Activated T-helper 1 cell treated with anti-CD3 and anti-CD28 coated beads, Interleukin-12 subunit alpha, Interleukin-12 subunit beta, Interleukin-2, Interleukin-4 antibody, amounts not matched to agents 30 ng/mL and 10 ng/mL and 1 ng/mL, durations not matched to agents 14 hours and 24 hours and 36 hours (primary cell): Measurements from ENCODE around the gene PRKD3. TPM values are rescaled to one million over a fixed set of nuclear protein-coding genes. Genes with fewer than 3 reads are reported as not detected.

ENCODE experiments used
- DNase-seq: peaks from one replicate; pipeline ENCODE4 v3.0.0; 2021; ENCODE audit warnings: low spot score
- H3K27ac Mint-ChIP-seq: one replicate; pipeline ENCODE4 v1.8.0; 2021; ENCODE audit warnings: mild to moderate bottlenecking, mixed read lengths
- H3K27me3 Mint-ChIP-seq: one replicate; pipeline ENCODE4 v1.8.0; 2022; ENCODE audit warnings: mild to moderate bottlenecking, moderate library complexity, mixed read lengths; ENCODE audit not compliant: insufficient read depth
- H3K36me3 Mint-ChIP-seq: one replicate; pipeline ENCODE4 v1.8.0; 2021; ENCODE audit warnings: low read depth, mixed read lengths
- H3K4me1 Mint-ChIP-seq: one replicate; pipeline ENCODE4 v1.8.0; 2021; ENCODE audit warnings: low read depth, mixed read lengths
- H3K4me3 Mint-ChIP-seq: one replicate; pipeline ENCODE4 v1.8.0; 2021; ENCODE audit warnings: mild to moderate bottlenecking, moderate library complexity, mixed read lengths
- H3K9me3 Mint-ChIP-seq: one replicate; pipeline ENCODE4 v1.8.0; 2021; ENCODE audit warnings: mixed read lengths
- intact Hi-C: fragments of 100-400 bp; cut with micrococcal nuclease; formaldehyde crosslinking; loops from one replicate; pipeline ENCODE4 v1.15.1; 2024
- total RNA-seq: library from RNA; stranded (reverse); gene quantifications from 2 replicates; pipeline ENCODE4 v1.2.3, GENCODE V29; 2022

The PRKD3 gene
- total RNA-seq, 1 donor from 2014 or later = 23.9 TPM

DNA sequence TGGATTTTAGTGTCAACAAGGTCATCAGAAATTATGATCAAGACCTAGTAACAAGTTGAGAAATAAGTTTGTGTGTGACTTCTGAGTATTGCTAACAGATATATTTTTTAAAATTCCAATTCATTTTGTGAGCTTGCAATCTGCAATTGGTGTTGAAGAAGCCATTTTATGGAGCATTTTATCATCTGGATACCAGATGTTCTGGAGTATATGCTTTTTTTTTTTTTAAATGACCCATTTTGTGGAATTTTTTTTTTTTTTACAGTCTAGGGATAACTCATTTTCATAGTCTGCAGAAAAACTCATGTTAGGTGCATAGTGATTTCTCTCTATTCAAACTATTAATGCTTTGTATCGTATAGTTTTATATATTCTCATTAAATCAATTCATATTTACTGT, 32.4 kb upstream of the PRKD3 start:
- intact Hi-C loops = no loop called here
- Mint-ChIP-seq H3K27ac (no peak overlapping the region), H3K27me3 (peaks cover 78% of the 10 kb centered on the region), H3K4me1 (no peaks in the 10 kb centered on the region), H3K36me3 (no peaks in the 10 kb centered on the region), H3K9me3 (no peaks in the 10 kb centered on the region), H3K4me3 (no peak overlapping the region)
- no peak for DNase-seq

DNA sequence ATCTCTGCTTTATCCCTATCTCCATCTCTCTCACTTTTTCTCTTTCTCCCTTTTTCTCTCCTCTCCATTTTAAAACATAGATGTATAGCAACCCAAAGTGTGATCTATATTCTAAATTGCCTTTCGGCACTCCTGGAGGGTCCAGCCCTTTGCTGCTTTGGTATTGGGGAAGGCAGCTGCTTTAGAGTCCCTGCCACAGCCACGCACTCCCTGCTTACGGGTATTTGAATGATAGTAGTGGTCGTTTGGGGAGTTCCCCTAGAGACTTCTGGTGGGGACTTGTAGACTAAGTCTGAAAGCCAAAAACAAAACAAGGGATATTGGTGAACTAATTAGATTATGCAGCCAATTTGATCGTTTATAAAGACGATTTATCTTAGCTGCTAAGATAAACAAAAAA, 31.7 kb upstream of the PRKD3 start:
- peaks cover 73% of the 10 kb centered on the region for H3K27me3 Mint-ChIP-seq
- intact Hi-C loops = no loop called here
- H3K27ac Mint-ChIP-seq = no peak overlapping the region
- no peak for DNase-seq
- H3K36me3 Mint-ChIP-seq = no peaks in the 10 kb centered on the region
- H3K4me3 Mint-ChIP-seq = no peak overlapping the region
- no peaks in the 10 kb centered on the region for H3K4me1 Mint-ChIP-seq
- H3K9me3 Mint-ChIP-seq = no peaks in the 10 kb centered on the region

DNA sequence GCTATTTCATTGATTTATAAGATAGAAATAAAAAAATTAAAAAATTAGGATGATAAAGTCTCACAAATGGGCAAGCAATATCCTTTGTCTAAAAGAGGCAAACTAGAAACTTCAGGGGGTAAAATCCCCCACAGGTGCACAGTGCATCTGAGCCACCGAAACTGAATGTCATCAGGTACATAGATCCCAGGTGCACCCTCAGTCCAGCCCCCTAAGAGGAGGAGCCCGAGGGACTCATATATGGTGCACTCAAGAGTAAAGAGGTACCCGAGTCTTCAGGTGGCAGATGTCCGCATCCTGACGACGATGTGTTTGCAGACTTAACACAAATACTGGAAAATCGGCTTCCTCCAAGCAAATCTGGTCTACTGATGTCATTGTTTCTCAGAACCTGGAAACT, 31.1 kb upstream of the PRKD3 start:
- Mint-ChIP-seq H3K9me3 (no peaks in the 10 kb centered on the region), H3K36me3 (no peaks in the 10 kb centered on the region), H3K4me1 (no peaks in the 10 kb centered on the region), H3K27me3 (peaks cover 70% of the 10 kb centered on the region), H3K27ac (no peak overlapping the region), H3K4me3 (no peak overlapping the region)
- DNase-seq = no peak
- intact Hi-C loops = no loop called here

DNA sequence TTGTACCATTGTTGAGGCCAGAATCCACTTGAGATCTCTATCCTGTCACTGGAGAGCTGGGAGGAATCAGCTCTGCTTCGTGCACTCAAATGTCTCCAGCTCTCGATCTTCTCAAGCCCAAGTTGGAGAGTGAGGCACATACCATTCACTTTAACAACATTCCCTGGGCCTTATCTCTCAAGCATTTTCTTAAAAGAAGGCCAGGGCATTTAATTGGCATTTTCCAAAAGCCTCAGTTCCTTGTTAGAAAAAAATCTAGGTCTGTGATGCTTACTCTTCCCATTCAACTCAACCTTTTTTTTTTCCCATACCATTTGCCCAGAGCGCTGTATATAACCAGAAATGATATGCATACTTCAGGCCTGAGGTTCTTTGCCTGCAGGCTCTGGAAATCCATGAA, 29.9 kb upstream of the PRKD3 start:
- no peak for DNase-seq
- Mint-ChIP-seq H3K9me3 (no peaks in the 10 kb centered on the region), H3K27me3 (peaks cover 66% of the 10 kb centered on the region), H3K4me1 (no peaks in the 10 kb centered on the region), H3K27ac (no peak overlapping the region), H3K4me3 (no peak overlapping the region), H3K36me3 (no peaks in the 10 kb centered on the region)
- intact Hi-C loops = no loop called here

DNA sequence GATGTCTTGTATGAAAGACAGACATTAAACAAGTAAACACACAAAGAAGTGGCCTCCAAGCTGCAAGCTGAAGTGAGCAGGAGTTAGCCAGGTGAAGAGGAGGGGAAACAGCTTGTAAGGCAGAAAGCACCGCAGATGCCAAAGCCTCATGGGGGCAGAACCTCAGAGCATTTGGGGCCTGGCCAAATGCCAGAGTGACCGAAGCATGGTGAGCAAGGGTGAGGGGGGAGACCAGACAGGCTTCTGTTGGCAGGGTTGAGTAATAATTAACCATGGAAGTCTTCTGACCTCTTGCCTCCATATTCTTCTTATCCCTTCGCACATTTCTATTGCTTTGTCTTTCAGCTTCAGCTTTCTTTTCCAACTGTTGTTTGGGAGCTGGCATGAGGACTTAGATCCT, 25.4 kb upstream of the PRKD3 start:
- H3K27ac Mint-ChIP-seq = no peak overlapping the region
- H3K4me1 Mint-ChIP-seq = peaks cover 6% of the 10 kb centered on the region
- H3K27me3 Mint-ChIP-seq = peaks cover 73% of the 10 kb centered on the region
- no peak for DNase-seq
- H3K9me3 Mint-ChIP-seq = no peaks in the 10 kb centered on the region
- intact Hi-C loops = no loop called here
- no peak overlapping the region for H3K4me3 Mint-ChIP-seq
- H3K36me3 Mint-ChIP-seq = no peaks in the 10 kb centered on the region

DNA sequence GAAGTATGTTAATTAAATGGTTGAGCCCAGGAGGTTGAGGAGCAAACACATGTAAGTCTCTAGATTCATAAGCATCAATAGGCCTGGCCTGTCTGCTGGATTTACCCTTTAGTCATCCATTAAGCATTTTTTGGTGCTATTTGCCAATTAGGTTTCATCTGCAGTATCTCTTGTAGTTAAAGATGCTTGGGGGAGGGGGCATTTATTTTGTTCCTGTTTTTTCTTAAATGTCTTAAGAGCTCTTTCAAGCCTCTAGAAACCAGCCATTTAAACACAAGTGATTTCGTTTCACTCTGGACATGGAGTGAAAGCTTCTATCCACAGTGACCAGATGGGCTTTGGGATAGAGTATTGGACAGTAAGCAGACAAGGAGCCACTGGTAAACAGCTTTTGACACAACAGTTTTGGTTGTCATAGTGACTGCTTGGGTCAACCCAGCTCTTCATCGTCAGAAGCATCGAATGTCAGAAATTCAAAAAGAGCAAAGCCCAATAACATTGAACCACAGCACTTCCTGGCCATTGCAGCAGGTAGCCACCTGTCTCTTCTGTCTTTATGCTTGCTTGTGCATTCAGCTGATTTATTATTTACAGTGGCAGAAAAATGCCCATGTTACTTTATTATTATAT, 24.7 kb upstream of the PRKD3 start:
- intact Hi-C loops = no loop called here
- H3K36me3 Mint-ChIP-seq = no peaks in the 10 kb centered on the region
- peaks cover 7% of the 10 kb centered on the region for H3K4me1 Mint-ChIP-seq
- no peaks in the 10 kb centered on the region for H3K9me3 Mint-ChIP-seq
- no peak overlapping the region for H3K4me3 Mint-ChIP-seq
- no peak overlapping the region for H3K27ac Mint-ChIP-seq
- DNase-seq = no peak
- peaks cover 70% of the 10 kb centered on the region for H3K27me3 Mint-ChIP-seq

DNA sequence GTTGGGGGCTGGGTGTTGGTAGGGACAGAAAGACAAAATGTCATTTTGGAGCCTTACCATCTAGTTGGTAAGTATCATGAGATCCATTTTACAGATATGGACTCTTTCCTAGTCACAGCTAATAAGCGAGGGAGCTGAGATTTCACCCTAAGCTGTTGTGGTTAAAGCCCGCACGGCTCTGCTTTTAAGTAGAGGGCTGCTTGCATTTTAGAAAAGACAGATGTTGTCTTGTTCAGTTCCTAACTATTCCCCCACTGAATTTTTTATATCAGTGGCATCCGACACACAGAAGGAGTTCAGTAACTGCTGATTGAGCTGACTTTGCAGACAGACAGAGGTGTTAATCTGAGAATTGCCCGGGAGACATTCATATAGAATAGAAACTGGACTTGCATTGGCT, 23.5 kb upstream of the PRKD3 start:
- H3K4me1 Mint-ChIP-seq = peaks cover 19% of the 10 kb centered on the region
- intact Hi-C loops = no loop called here
- H3K9me3 Mint-ChIP-seq = no peaks in the 10 kb centered on the region
- no peak for DNase-seq
- H3K27ac Mint-ChIP-seq = no peak overlapping the region
- H3K27me3 Mint-ChIP-seq = peaks cover 73% of the 10 kb centered on the region
- H3K36me3 Mint-ChIP-seq = no peaks in the 10 kb centered on the region
- no peak overlapping the region for H3K4me3 Mint-ChIP-seq

DNA sequence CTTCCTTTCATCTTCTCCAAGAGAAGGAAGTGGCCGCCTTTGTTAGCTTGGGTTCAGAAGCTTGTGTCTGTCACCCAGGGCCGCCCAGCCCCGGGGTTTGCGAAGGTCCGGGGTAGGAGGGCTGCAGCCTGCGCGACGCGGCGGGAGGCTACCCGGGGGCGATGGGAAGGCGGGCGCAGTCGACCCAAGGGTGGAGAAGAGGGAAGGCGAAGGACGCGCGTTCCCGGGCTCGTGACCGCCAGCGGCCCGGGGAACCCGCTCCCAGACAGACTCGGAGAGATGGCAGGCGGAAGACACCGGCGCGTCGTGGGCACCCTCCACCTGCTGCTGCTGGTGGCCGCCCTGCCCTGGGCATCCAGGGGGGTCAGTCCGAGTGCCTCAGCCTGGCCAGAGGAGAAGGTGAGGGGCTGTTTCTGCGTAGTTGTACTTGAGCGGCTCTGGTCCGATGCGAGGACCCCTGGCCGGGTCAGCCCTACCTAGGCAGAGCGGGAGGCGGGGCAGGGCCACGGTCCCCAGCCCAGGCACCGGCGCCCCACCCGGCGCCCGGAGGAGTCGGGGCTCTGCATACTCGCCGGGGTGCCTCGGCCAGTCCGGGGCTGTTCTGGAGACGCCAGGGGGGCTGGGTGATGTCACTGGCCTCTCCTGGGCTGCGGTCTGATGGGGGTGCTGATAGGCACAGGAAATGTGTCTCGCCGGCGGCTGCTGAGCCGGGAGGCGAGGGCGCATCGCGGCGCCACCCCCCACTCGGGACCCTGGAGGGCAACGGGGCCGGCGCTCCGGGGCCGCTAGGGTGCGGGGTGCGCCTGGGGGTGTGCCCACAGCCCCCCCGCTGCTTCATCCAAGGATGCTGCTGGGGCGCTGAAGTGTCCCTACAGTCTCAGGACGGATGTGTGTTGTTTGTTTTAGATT, 20.1 kb upstream of the PRKD3 start, which contains the start of gene QPCT:
QPCT (plus strand) TSS at position 178 of the 909 bp plus-strand sequence; CDS start at position 280, 102 bp downstream.
- Mint-ChIP-seq H3K27ac (no peak within 1 kb of the TSS), H3K9me3 (no peaks in the 10 kb centered on the region), H3K4me1 (peaks cover 23% of the 10 kb centered on the region), H3K36me3 (no peaks in the 10 kb centered on the region), H3K27me3 (peaks cover 83% of the 10 kb centered on the region), H3K4me3 (peak within 1 kb of the TSS; percentile 76)
- peak; percentile 13 for DNase-seq
- intact Hi-C loops = loop anchor here (2.0 kb wide), 1 partner anchor 20 kb away; the partner anchor contains the start of gene PRKD3

DNA sequence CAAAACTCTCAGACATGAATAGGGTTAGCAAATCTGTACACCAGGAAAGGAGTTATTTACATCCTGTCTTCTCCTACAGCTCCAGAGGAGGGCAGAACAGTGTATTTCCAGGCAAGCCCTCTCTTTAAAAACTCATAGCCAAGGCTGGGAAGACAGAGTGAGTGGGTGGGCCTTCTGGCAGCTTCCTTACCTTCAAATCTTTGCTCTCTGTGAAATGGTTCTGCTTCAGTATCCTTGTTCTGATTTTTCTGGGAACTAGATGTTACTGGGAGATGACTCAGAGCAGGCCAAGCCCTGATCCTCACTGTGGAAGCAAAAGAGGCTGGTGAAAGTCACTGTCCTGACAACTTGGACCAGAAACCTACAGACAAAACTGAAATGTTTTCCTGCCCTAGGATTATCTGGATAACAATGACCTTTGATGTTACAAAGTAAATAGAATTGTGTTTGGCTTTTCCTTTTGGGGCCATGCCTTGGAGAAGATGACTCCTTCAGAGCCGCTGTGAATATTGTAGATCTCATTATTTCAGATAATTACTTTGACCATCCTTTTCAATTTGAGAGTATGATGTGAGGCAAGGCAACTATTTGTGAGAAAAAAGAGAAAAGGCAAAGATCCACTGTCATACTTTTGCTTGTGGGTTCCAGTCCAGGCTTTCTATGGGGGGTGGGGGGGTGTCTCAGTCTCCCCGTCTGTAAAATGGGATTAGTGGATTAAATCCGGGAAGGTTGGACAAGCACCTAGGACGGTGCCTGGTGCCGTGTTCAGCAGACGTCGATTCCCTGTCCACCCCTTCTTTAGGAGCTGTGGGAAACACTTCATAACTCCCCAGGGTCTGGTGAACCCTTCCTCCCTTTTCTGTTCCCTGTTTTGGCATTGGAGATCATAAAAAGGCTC, 19.2 kb upstream of the PRKD3 start:
- no peak for DNase-seq
- Mint-ChIP-seq H3K27me3 (peaks cover 83% of the 10 kb centered on the region), H3K4me1 (peaks cover 31% of the 10 kb centered on the region), H3K4me3 (peak overlapping the region; percentile 76), H3K36me3 (no peaks in the 10 kb centered on the region), H3K27ac (no peak overlapping the region), H3K9me3 (no peaks in the 10 kb centered on the region)
- intact Hi-C loops = loop anchor here (1.0 to 2.0 kb wide), 3 partner anchors 19 to 47 kb away; partner anchors contain the start of gene PRKD3

DNA sequence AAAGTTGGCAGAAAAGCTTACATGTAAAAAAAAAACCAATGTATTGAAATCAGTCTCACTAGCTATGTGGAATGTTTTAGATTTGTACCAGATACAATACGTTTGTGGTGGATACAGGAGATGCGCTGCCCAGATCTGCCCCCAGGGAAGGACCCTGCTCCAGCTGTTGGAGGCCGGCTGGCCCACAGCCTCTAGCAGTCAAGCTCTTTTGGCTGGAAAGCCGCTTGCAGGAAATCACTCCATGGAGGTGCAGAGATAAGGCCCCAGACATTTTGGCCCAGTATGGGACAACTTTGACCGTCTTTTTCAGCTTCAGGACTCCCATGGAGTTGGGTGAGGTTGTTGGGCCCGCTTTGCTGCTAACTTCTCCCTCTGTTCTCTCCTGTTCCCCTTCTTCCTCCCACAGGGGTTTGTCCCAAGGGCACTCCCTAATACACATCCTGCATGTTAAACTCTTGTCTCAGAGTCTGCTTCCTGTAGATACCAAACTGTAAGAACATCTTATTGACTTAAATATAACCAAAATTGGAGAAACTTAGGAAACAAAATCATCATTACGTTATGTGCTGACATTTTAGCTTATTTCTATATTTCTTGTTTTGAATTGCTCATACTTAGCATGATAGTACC, 18.1 kb upstream of the PRKD3 start:
- H3K36me3 Mint-ChIP-seq = no peaks in the 10 kb centered on the region
- intact Hi-C loops = loop anchor here (1.0 to 2.0 kb wide), 2 partner anchors 22 to 48 kb away; no protein-coding TSS in a partner anchor
- H3K9me3 Mint-ChIP-seq = no peaks in the 10 kb centered on the region
- H3K27me3 Mint-ChIP-seq = peaks cover 84% of the 10 kb centered on the region
- H3K4me1 Mint-ChIP-seq = peaks cover 33% of the 10 kb centered on the region
- H3K4me3 Mint-ChIP-seq = no peak overlapping the region
- no peak overlapping the region for H3K27ac Mint-ChIP-seq
- no peak for DNase-seq

DNA sequence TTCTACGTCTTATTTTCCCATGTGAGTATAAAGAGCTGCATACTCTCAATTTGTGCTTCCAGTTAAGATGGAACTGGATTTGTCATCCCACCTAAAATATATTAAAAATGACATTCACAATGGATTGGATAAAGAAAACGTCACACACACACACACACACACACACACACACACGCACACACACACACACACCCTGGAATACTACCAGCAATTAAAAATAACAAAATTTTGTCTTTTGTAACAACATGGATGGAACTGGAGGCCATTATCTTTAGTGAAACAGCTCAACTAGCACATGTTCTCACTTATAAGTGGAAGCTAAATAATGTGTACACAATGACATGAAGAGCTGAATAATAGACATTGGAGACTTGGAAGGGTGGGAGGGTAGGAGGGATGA, 16.0 kb upstream of the PRKD3 start:
- intact Hi-C loops = no loop called here
- Mint-ChIP-seq H3K27me3 (peaks cover 69% of the 10 kb centered on the region), H3K36me3 (no peaks in the 10 kb centered on the region), H3K9me3 (no peaks in the 10 kb centered on the region), H3K4me3 (no peak overlapping the region), H3K4me1 (peaks cover 27% of the 10 kb centered on the region), H3K27ac (no peak overlapping the region)
- DNase-seq = no peak

DNA sequence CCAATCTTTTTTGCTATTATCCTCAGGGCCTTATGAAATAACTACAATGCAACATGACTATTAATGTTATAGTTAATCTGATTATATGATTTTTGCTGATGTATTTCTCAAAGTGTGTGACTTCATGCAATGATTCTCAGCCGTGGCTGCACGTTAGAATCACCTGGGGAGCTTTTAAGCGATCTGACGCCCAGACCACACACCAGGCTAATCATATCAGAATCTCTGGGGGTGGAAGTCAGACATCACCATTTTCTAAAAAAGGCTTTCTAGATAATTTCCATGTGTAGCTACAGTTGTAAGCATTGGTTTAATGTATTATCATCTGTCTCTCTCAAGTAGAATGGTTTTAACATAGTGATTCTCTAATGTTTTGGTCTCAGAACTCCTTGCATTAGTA, 14.3 kb upstream of the PRKD3 start:
- H3K36me3 Mint-ChIP-seq = no peaks in the 10 kb centered on the region
- H3K27ac Mint-ChIP-seq = no peak overlapping the region
- H3K9me3 Mint-ChIP-seq = no peaks in the 10 kb centered on the region
- peaks cover 21% of the 10 kb centered on the region for H3K4me1 Mint-ChIP-seq
- no peak overlapping the region for H3K4me3 Mint-ChIP-seq
- DNase-seq = no peak
- peaks cover 66% of the 10 kb centered on the region for H3K27me3 Mint-ChIP-seq
- intact Hi-C loops = no loop called here
